DMS 273 (cell line): Measurements from ENCODE around the gene TNKS1BP1.
"Not testable (repeated sequence)": the region's sequence is repeated elsewhere in the genome, so short reads cannot be mapped to it uniquely, and the experiment has no call there.

Source experiments
- DNase-seq: peaks from one replicate; lab custom pipeline; 2025; ENCODE audit not compliant: unreplicated experiment; lab: John Stamatoyannopoulos, UW

TNKS1BP1 gene

GRCh38 chr11:57353852-57354251 is 29.1 kb upstream of the TNKS1BP1 start:
- no peak for DNase-seq

- no peak for DNase-seq
Measured at GRCh38 chr11:57353446-57353845, 28.7 kb upstream of the TNKS1BP1 start.

GRCh38 chr11:57353036-57353435 is 28.3 kb upstream of the TNKS1BP1 start:
- no peak for DNase-seq

- DNase-seq: peak; percentile 42
Measured at GRCh38 chr11:57349491-57350274, 24.9 kb upstream of the TNKS1BP1 start.

GRCh38 chr11:57348636-57349313 is 24.0 kb upstream of the TNKS1BP1 start:
- DNase-seq: no peak

- DNase-seq: no peak
Measured at GRCh38 chr11:57348052-57348451, 23.3 kb upstream of the TNKS1BP1 start.

- no peak for DNase-seq
Measured at GRCh38 chr11:57347336-57347735, 22.6 kb upstream of the TNKS1BP1 start.

GRCh38 chr11:57345555-57346211 is 20.9 kb upstream of the TNKS1BP1 start:
- peak; percentile 83 for DNase-seq

GRCh38 chr11:57344826-57345225 is 20.1 kb upstream of the TNKS1BP1 start:
- no peak for DNase-seq

- no peak for DNase-seq
Measured at GRCh38 chr11:57343825-57344224, 19.1 kb upstream of the TNKS1BP1 start.

- DNase-seq: no peak
Measured at GRCh38 chr11:57342702-57343101, 17.9 kb upstream of the TNKS1BP1 start.

GRCh38 chr11:57341250-57341808 is 16.6 kb upstream of the TNKS1BP1 start:
- DNase-seq: no peak

GRCh38 chr11:57340039-57340615 is 15.4 kb upstream of the TNKS1BP1 start:
- peak; percentile 63 for DNase-seq

GRCh38 chr11:57339328-57339727 is 14.6 kb upstream of the TNKS1BP1 start:
- DNase-seq: no peak

- no peak for DNase-seq
Measured at GRCh38 chr11:57338142-57338541, 13.4 kb upstream of the TNKS1BP1 start, which contains the start of gene P2RX3. TSS of gene P2RX3 (plus strand) at chr11:57338352. CDS start at chr11:57338551, 199 bp downstream.

GRCh38 chr11:57336856-57337255 is 12.1 kb upstream of the TNKS1BP1 start:
- DNase-seq: not testable (repeated sequence)

GRCh38 chr11:57336111-57336666 is 11.4 kb upstream of the TNKS1BP1 start:
- no peak for DNase-seq

GRCh38 chr11:57335343-57336110 is 10.8 kb upstream of the TNKS1BP1 start, which contains the start of gene SSRP1:
TSS of gene SSRP1 (minus strand) at chr11:57335892. CDS start at chr11:57335121, 771 bp downstream.
- DNase-seq: peak; percentile 90

- DNase-seq: no peak
Measured at GRCh38 chr11:57335023-57335342, 10.2 kb upstream of the TNKS1BP1 start.
